Duodenal mucosa (tissue), 2 donors: ENCODE results near the gene DGKE.

Experiments
- H3K27ac ChIP-seq: one replicate; pipeline ENCODE4 v1.7.0; 2013; ENCODE audit warnings: low read depth, low read length
- H3K27me3 ChIP-seq, 2 donors: one replicate each; pipeline ENCODE4 v1.7.0; 2013; ENCODE audit warnings: low read length in 2 of 2, control low read depth in 1 of 2; ENCODE audit not compliant: insufficient read depth in 2 of 2, control insufficient read depth in 1 of 2
- H3K36me3 ChIP-seq, 2 donors: one replicate each; pipeline ENCODE4 v1.7.0; 2013; ENCODE audit warnings: low read length in 2 of 2, control low read depth in 1 of 2; ENCODE audit not compliant: insufficient read depth in 2 of 2, control insufficient read depth in 1 of 2
- H3K4me1 ChIP-seq, 2 donors: one replicate each; pipeline ENCODE4 v1.7.0; 2013; ENCODE audit warnings: low read length in 2 of 2, control low read depth in 1 of 2; ENCODE audit not compliant: insufficient read depth in 2 of 2, control insufficient read depth in 1 of 2
- H3K4me3 ChIP-seq, 2 donors: one replicate each; pipeline ENCODE4 v1.7.0; 2013; ENCODE audit warnings: low read length in 2 of 2, low read depth in 1 of 2
- H3K9ac ChIP-seq, 2 donors: one replicate each; pipeline ENCODE4 v1.7.0; 2013; ENCODE audit warnings: low read length in 2 of 2, low read depth in 1 of 2
- H3K9me3 ChIP-seq, 2 donors: one replicate each; pipeline ENCODE4 v1.7.0; 2013; ENCODE audit warnings: low read length in 2 of 2, control low read depth in 1 of 2; ENCODE audit not compliant: control insufficient read depth in 1 of 2

The DGKE gene

GRCh38 chr17:56887105-56887504 is 53.2 kb downstream of the DGKE start:
- H3K27me3 ChIP-seq, result no peaks in the 10 kb centered on the region
- H3K4me3 ChIP-seq, result no peak overlapping the region
- H3K27ac ChIP-seq, result no peak overlapping the region
- H3K36me3 ChIP-seq, result peaks cover 38 to 47% of the 10 kb centered on the region in 2 donors
- H3K9me3 ChIP-seq, result peaks cover 7 to 11% of the 10 kb centered on the region in 2 donors
- no peak overlapping the region for H3K9ac ChIP-seq
- peaks cover 13 to 16% of the 10 kb centered on the region in 2 donors for H3K4me1 ChIP-seq

- Histone ChIP-seq H3K36me3 (peaks cover 41 to 54% of the 10 kb centered on the region in 2 donors), H3K9me3 (peaks cover 7 to 11% of the 10 kb centered on the region in 2 donors), H3K27ac (no peak overlapping the region), H3K27me3 (no peaks in the 10 kb centered on the region), H3K4me1 (peaks cover 13 to 16% of the 10 kb centered on the region in 2 donors), H3K4me3 (no peak overlapping the region), H3K9ac (no peak overlapping the region)
Observed at GRCh38 chr17:56887552-56888467, 53.9 kb downstream of the DGKE start.

GRCh38 chr17:56890390-56890789 is 56.4 kb downstream of the DGKE start:
- no peak overlapping the region for H3K4me3 ChIP-seq
- peaks cover 13 to 16% of the 10 kb centered on the region in 2 donors for H3K4me1 ChIP-seq
- no peaks in the 10 kb centered on the region for H3K27me3 ChIP-seq
- H3K9ac ChIP-seq, result no peak overlapping the region
- peaks cover 60 to 77% of the 10 kb centered on the region in 2 donors for H3K36me3 ChIP-seq
- H3K9me3 ChIP-seq, result peaks cover 7 to 11% of the 10 kb centered on the region in 2 donors
- no peak overlapping the region for H3K27ac ChIP-seq

GRCh38 chr17:56890906-56891674 is 57.1 kb downstream of the DGKE start:
- H3K9me3 ChIP-seq, result peaks cover 7 to 11% of the 10 kb centered on the region in 2 donors
- peaks cover 12 to 13% of the 10 kb centered on the region in 2 donors for H3K4me1 ChIP-seq
- H3K27me3 ChIP-seq, result no peaks in the 10 kb centered on the region
- no peak overlapping the region for H3K4me3 ChIP-seq
- H3K9ac ChIP-seq, result no peak overlapping the region
- H3K36me3 ChIP-seq, result peaks cover 61 to 84% of the 10 kb centered on the region in 2 donors
- no peak overlapping the region for H3K27ac ChIP-seq

- Histone ChIP-seq H3K27me3 (no peaks in the 10 kb centered on the region), H3K36me3 (peaks cover 61 to 87% of the 10 kb centered on the region in 2 donors), H3K9ac (no peak overlapping the region), H3K4me3 (no peak overlapping the region), H3K4me1 (peaks cover 6% of the 10 kb centered on the region in 2 donors), H3K27ac (no peak overlapping the region), H3K9me3 (peaks cover 7 to 11% of the 10 kb centered on the region in 2 donors)
Observed at GRCh38 chr17:56891751-56892150, 57.8 kb downstream of the DGKE start.

GRCh38 chr17:56892333-56892732 is 58.4 kb downstream of the DGKE start:
- H3K9ac ChIP-seq, result no peak overlapping the region
- peaks cover 60 to 89% of the 10 kb centered on the region in 2 donors for H3K36me3 ChIP-seq
- H3K9me3 ChIP-seq, result peaks cover 7 to 11% of the 10 kb centered on the region in 2 donors
- no peaks in the 10 kb centered on the region for H3K27me3 ChIP-seq
- no peak overlapping the region for H3K4me3 ChIP-seq
- peaks cover 4 to 5% of the 10 kb centered on the region in 2 donors for H3K4me1 ChIP-seq
- no peak overlapping the region for H3K27ac ChIP-seq

GRCh38 chr17:56893503-56893902 is 59.6 kb downstream of the DGKE start:
- Histone ChIP-seq H3K27ac (no peak overlapping the region), H3K9ac (no peak overlapping the region), H3K27me3 (no peaks in the 10 kb centered on the region), H3K9me3 (peaks cover 0 to 2% of the 10 kb centered on the region in 2 donors), H3K36me3 (peaks cover 58 to 90% of the 10 kb centered on the region in 2 donors), H3K4me1 (peaks cover 12 to 13% of the 10 kb centered on the region in 2 donors), H3K4me3 (no peak overlapping the region)

GRCh38 chr17:56894859-56895455 is 61.0 kb downstream of the DGKE start:
- Histone ChIP-seq H3K9me3 (no peaks in the 10 kb centered on the region), H3K36me3 (peaks cover 54 to 90% of the 10 kb centered on the region in 2 donors), H3K4me1 (peaks cover 12 to 13% of the 10 kb centered on the region in 2 donors), H3K27me3 (no peaks in the 10 kb centered on the region), H3K27ac (no peak overlapping the region), H3K4me3 (no peak overlapping the region), H3K9ac (no peak overlapping the region)

- Histone ChIP-seq H3K27ac (no peak overlapping the region), H3K27me3 (no peaks in the 10 kb centered on the region), H3K4me1 (peaks cover 12 to 13% of the 10 kb centered on the region in 2 donors), H3K9ac (no peak overlapping the region), H3K9me3 (no peaks in the 10 kb centered on the region), H3K4me3 (no peak overlapping the region), H3K36me3 (peaks cover 59 to 90% of the 10 kb centered on the region in 2 donors)
Observed at GRCh38 chr17:56896217-56896967, 62.4 kb downstream of the DGKE start.
